Measurements from ENCODE around the gene TSBP1. TPM values are rescaled to one million over a fixed set of nuclear protein-coding genes. Genes with fewer than 3 reads are reported as not detected.

TSBP1 gene
- total RNA-seq, 1 experiment from 2014 or later: not detected

DNA sequence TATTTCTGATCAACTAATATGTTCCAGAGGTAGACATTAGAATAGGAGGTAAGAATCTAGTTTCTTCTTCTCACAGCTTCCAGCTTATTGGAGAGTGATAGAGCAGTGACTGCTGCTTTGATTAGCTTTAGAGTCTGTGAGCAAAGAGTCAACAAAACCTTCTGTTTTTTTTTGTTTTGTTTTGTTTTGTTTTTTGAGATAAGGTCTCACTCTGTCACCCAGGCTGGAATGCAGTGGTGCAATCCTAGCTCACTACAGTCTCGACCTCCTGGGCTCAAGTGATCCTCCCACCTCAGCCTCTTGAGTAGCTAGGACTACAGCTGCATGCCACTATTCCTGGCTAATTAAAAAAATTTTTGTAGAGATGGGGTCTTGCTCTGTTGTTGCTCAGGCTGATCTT lies 39.3 kb downstream of the TSBP1 start:
- Histone ChIP-seq H3K4me2 (ENCODE audit: low read length) (no peak overlapping the region), H3K36me3 (ENCODE audit: control insufficient read depth in 1 of 2, insufficient read depth in 2 of 2, low read length in 2 of 2) (no peaks in the 10 kb centered on the region), H3K9me3 (ENCODE audit: control insufficient read depth in 1 of 2, insufficient read depth in 1 of 2, low read depth in 1 of 2, low read length in 2 of 2) (no peaks in the 10 kb centered on the region), H3K27me3 (ENCODE audit: insufficient read depth, low read length) (no peaks in the 10 kb centered on the region), H3K4me1 (ENCODE audit: control insufficient read depth in 1 of 2, insufficient read depth in 2 of 2, low read length in 2 of 2) (no peaks in the 10 kb centered on the region), H2AFZ (ENCODE audit: low read depth, low read length, poor library complexity, severe bottlenecking) (no peak overlapping the region), H3K79me2 (ENCODE audit: insufficient read depth, low read length) (no peaks in the 10 kb centered on the region), H3K9ac (ENCODE audit: low read length) (no peak overlapping the region), H4K20me1 (ENCODE audit: insufficient read depth) (no peaks in the 10 kb centered on the region), H3K27ac (ENCODE audit: low read depth, low read length) (no peak overlapping the region), H3K4me3 (replicated peaks in 1 of 2; ENCODE audit: low read depth in 1 of 2, low read length in 2 of 2) (no peak overlapping the region), H3K9me2 (ENCODE audit: insufficient read depth) (no peaks in the 10 kb centered on the region)
- TF ChIP-seq EGR1 (IDR thresholded peaks at IDR 0.05; ENCODE audit: low read depth): no peak
- TF ChIP-seq, protein P1, sequence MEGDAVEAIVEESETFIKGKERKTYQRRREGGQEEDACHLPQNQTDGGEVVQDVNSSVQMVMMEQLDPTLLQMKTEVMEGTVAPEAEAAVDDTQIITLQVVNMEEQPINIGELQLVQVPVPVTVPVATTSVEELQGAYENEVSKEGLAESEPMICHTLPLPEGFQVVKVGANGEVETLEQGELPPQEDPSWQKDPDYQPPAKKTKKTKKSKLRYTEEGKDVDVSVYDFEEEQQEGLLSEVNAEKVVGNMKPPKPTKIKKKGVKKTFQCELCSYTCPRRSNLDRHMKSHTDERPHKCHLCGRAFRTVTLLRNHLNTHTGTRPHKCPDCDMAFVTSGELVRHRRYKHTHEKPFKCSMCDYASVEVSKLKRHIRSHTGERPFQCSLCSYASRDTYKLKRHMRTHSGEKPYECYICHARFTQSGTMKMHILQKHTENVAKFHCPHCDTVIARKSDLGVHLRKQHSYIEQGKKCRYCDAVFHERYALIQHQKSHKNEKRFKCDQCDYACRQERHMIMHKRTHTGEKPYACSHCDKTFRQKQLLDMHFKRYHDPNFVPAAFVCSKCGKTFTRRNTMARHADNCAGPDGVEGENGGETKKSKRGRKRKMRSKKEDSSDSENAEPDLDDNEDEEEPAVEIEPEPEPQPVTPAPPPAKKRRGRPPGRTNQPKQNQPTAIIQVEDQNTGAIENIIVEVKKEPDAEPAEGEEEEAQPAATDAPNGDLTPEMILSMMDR (IDR thresholded peaks at IDR 0.05 in 2 of 3, conservative IDR thresholded peaks at IDR 0.05 in 1 of 3; ENCODE audit: borderline replicate concordance in 1 of 3, insufficient read depth in 1 of 3, low read depth in 2 of 3, low read length in 2 of 3): no peak
- no peak for TF ChIP-seq SIN3A (IDR thresholded peaks at IDR 0.05; ENCODE audit: low read depth)
- ChIA-PET CTCF (no interaction called here), POLR2A (no interaction called here), RAD21 (ENCODE audit: low non-redundant PET in 1 of 2, low total read pairs in 2 of 2, uncharacterized antibody in 2 of 2, unreplicated experiment in 2 of 2) (no interaction called here)
- BruUV-seq (replicated peaks): no TSS peak
- ATAC-seq (no peak), DNase-seq (ENCODE audit: low read depth, low spot score) (no peak)
- intact Hi-C loops (cut with micrococcal nuclease): no loop called here

DNA sequence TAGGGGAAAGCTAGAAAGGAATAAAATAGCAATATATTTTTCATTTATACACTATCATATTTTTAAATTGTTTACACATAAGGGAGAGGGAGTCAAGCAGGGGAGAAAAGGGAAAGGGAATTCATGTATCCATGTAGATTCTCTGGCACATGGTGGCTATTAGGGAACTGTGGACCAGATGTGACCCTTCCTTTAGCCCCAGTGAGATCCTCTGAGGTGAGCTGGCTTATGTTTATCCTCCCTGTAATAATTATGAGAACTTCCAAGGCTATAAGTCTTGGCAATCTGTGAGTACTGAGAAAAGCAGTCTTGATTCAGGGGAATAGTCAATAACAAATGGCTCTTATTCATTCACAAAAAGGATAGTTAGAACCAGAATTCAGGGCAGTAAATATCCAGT lies 42.6 kb downstream of the TSBP1 start:
- TF ChIP-seq, protein P2, sequence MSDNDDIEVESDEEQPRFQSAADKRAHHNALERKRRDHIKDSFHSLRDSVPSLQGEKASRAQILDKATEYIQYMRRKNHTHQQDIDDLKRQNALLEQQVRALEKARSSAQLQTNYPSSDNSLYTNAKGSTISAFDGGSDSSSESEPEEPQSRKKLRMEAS (IDR thresholded peaks at IDR 0.05): no peak
- no peak for TF ChIP-seq FOSL1 (IDR thresholded peaks at IDR 0.05; ENCODE audit: low read depth)
- TF ChIP-seq EZH2 (IDR thresholded peaks at IDR 0.05): no peak
- no peak for TF ChIP-seq TCF7L2 (IDR thresholded peaks at IDR 0.05; ENCODE audit: borderline replicate concordance, extremely low read depth, insufficient read depth, insufficient read length)
- no peak for TF ChIP-seq EGR1 (IDR thresholded peaks at IDR 0.05; ENCODE audit: low read depth)
- no peak for TF ChIP-seq CEBPB (IDR thresholded peaks at IDR 0.05; ENCODE audit: low read depth)
- H3K4me1 ChIP-seq (ENCODE audit: control insufficient read depth in 1 of 2, insufficient read depth in 2 of 2, low read length in 2 of 2): no peaks in the 10 kb centered on the region
- H3K9me3 ChIP-seq (ENCODE audit: control insufficient read depth in 1 of 2, insufficient read depth in 1 of 2, low read depth in 1 of 2, low read length in 2 of 2): no peaks in the 10 kb centered on the region
- H3K36me3 ChIP-seq (ENCODE audit: control insufficient read depth in 1 of 2, insufficient read depth in 2 of 2, low read length in 2 of 2): no peaks in the 10 kb centered on the region
- H3K4me3 ChIP-seq (replicated peaks in 1 of 2; ENCODE audit: low read depth in 1 of 2, low read length in 2 of 2): no peak overlapping the region
- intact Hi-C loops (cut with micrococcal nuclease): no loop called here
- H3K9ac ChIP-seq (ENCODE audit: low read length): no peak overlapping the region
- ATAC-seq (no peak), DNase-seq (ENCODE audit: low read depth, low spot score) (no peak)
- no peaks in the 10 kb centered on the region for H3K9me2 ChIP-seq (ENCODE audit: insufficient read depth)
- BruUV-seq (replicated peaks): no TSS peak
- no peak overlapping the region for H2AFZ ChIP-seq (ENCODE audit: low read depth, low read length, poor library complexity, severe bottlenecking)
- H3K27me3 ChIP-seq (ENCODE audit: insufficient read depth, low read length): no peaks in the 10 kb centered on the region
- H4K20me1 ChIP-seq (ENCODE audit: insufficient read depth): no peaks in the 10 kb centered on the region
- H3K27ac ChIP-seq (ENCODE audit: low read depth, low read length): no peak overlapping the region
- ChIA-PET CTCF (no interaction called here), RAD21 (ENCODE audit: low non-redundant PET in 1 of 2, low total read pairs in 2 of 2, uncharacterized antibody in 2 of 2, unreplicated experiment in 2 of 2) (no interaction called here), POLR2A (no interaction called here)
- H3K79me2 ChIP-seq (ENCODE audit: insufficient read depth, low read length): no peaks in the 10 kb centered on the region
- H3K4me2 ChIP-seq (ENCODE audit: low read length): no peak overlapping the region

All from HCT116 (cell line).